NB4 (cell line): Measurements from ENCODE around the gene ABCA2.

Source experiments
- CTCF ChIP-seq: IDR thresholded peaks from one replicate; pipeline ENCODE4 v1.5.1; 2012; ENCODE audit warnings: low read depth, low read length
- MAX ChIP-seq: IDR thresholded peaks from 2 replicates; pipeline ENCODE4 v1.6.1; 2011; ENCODE audit warnings: low read depth, low read length
- MYC ChIP-seq: IDR thresholded peaks from 2 replicates; pipeline ENCODE4 v1.6.1; 2011; ENCODE audit warnings: low read depth, low read length
- POLR2A ChIP-seq: IDR thresholded peaks from 2 replicates; pipeline ENCODE4 v1.6.1; 2011; ENCODE audit warnings: mild to moderate bottlenecking; ENCODE audit not compliant: insufficient read length; ENCODE audit errors: extremely low read depth

DNA sequence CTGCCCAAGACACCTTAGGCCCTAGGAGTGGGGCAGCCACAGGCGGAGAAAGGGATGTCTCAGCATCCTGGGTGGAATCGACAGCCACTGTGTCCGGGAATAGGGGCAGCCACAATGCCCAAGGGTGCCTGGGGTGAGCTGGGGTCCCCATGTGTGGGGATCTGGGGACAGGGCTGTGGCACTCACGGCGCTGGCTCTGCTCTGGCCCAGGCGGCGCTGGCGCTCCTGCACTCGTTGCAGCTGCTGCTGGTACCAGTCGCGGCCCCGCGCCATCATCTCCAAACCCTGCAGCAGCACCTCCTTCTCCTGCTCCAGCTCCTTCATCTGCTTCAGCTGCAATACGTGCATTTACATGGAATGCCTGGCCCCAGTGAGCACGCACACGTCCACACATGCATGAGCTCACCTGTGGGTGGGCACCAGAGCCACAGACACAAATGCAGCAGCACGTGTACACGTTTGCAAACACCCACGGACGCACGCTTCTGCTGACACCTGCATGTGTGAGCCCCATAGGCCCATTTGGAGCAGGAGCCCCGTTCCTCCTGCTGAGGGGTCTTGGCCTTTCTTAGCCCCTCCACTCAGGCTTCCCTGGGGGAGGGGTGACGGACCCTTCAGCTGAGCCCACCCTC, 37.4 kb upstream of the ABCA2 start:
- TF ChIP-seq CTCF (no peak), POLR2A (no peak), MYC (no peak), MAX (no peak)
